Liver (tissue), 9 donors: ENCODE measurements around the gene PLVAP. TPM values are rescaled to one million over a fixed set of nuclear protein-coding genes. Genes with fewer than 3 reads are reported as not detected.

Source experiments
- DNase-seq: peaks from one replicate; pipeline ENCODE4 v3.0.0-alpha.2; 2017; ENCODE audit warnings: low spot score
- H3K27ac ChIP-seq, 2 donors: one replicate each; pipeline ENCODE4 v1.7.0; 2013; ENCODE audit warnings: inconsistent platforms in 2 of 2, low read length in 2 of 2, control low read depth in 1 of 2, low read depth in 1 of 2, mild to moderate bottlenecking in 1 of 2
- H3K27me3 ChIP-seq, 4 donors: one replicate each; pipeline versions ENCODE4 v1.6.1 to v1.7.0; 2013; ENCODE audit warnings: low read length in 3 of 4, inconsistent platforms in 1 of 4, mild to moderate bottlenecking in 1 of 4, moderate library complexity in 1 of 4; ENCODE audit not compliant: control insufficient read depth in 4 of 4, insufficient read depth in 4 of 4
- H3K36me3 ChIP-seq, 4 donors: one replicate each; pipeline versions ENCODE4 v1.6.1 to v1.7.0; 2013; ENCODE audit warnings: low read length in 3 of 4, mild to moderate bottlenecking in 3 of 4, low read depth in 1 of 4, moderate library complexity in 1 of 4; ENCODE audit not compliant: control insufficient read depth in 4 of 4, insufficient read depth in 3 of 4
- H3K4me1 ChIP-seq, 4 donors: one replicate each; pipeline versions ENCODE4 v1.6.1 to v1.7.0; 2013; ENCODE audit warnings: low read length in 3 of 4, mild to moderate bottlenecking in 3 of 4, moderate library complexity in 1 of 4; ENCODE audit not compliant: control insufficient read depth in 4 of 4, insufficient read depth in 4 of 4
- H3K4me3 ChIP-seq, 3 donors: one replicate each; pipeline versions ENCODE4 v1.6.1 to v1.7.0; 2013; ENCODE audit warnings: low read length in 3 of 3, control low read depth in 1 of 3, low read depth in 1 of 3, mild to moderate bottlenecking in 1 of 3
- H3K9ac ChIP-seq, 2 donors: one replicate each; pipeline ENCODE4 v1.7.0; 2013; ENCODE audit warnings: low read length in 2 of 2, mild to moderate bottlenecking in 2 of 2, moderate library complexity in 2 of 2, control low read depth in 1 of 2, low read depth in 1 of 2
- H3K9me3 ChIP-seq, 4 donors: one replicate each; pipeline versions ENCODE4 v1.6.1 to v1.7.0; 2013; ENCODE audit warnings: low read length in 3 of 4; ENCODE audit not compliant: control insufficient read depth in 4 of 4
- ATF3 ChIP-seq: IDR thresholded peaks from 2 replicates; pipeline ENCODE4 v1.6.1; 2016; ENCODE audit warnings: antibody characterized with exemption
- CTCF ChIP-seq: fragments of 150-350 bp; IDR thresholded peaks from 2 replicates; pipeline ENCODE4 v1.5.1; 2017; ENCODE audit warnings: improper control_type of control experiment, low read depth, low read length; ENCODE audit not compliant: missing input control
- EGR1 ChIP-seq, 2 donors: IDR thresholded peaks; 2 replicates each; pipeline ENCODE4 v1.6.1; 2016 to 2018; ENCODE audit warnings: antibody characterized with exemption in 2 of 2, low read depth in 2 of 2
- FOXA1 ChIP-seq: IDR thresholded peaks from 2 replicates; pipeline ENCODE4 v1.6.1; 2016; ENCODE audit warnings: antibody characterized with exemption
- FOXA2 ChIP-seq: IDR thresholded peaks from 2 replicates; pipeline ENCODE4 v1.6.1; 2016; ENCODE audit warnings: antibody characterized with exemption
- GABPA ChIP-seq, 2 donors: IDR thresholded peaks in 1 of 2; conservative IDR thresholded peaks in 1 of 2; 2 replicates each; pipeline ENCODE4 v1.6.1; 2016; ENCODE audit warnings: antibody characterized with exemption in 2 of 2, mild to moderate bottlenecking in 1 of 2, moderate library complexity in 1 of 2
- HNF4A ChIP-seq, 2 donors: conservative IDR thresholded peaks; 2 replicates each; pipeline ENCODE4 v1.6.1; 2016; ENCODE audit warnings: antibody characterized with exemption in 2 of 2, mild to moderate bottlenecking in 2 of 2
- HNF4G ChIP-seq: IDR thresholded peaks from 2 replicates; pipeline ENCODE4 v1.6.1; 2016; ENCODE audit warnings: antibody characterized with exemption
- JUND ChIP-seq, 2 donors: IDR thresholded peaks; 2 replicates each; pipeline ENCODE4 v1.6.1; 2016; ENCODE audit warnings: antibody characterized with exemption in 2 of 2
- MAX ChIP-seq: IDR thresholded peaks from 2 replicates; pipeline ENCODE4 v1.6.1; 2016; ENCODE audit warnings: antibody characterized with exemption
- NR2F2 ChIP-seq: IDR thresholded peaks from 2 replicates; pipeline ENCODE4 v1.6.1; 2016; ENCODE audit warnings: antibody characterized with exemption
- RAD21 ChIP-seq, 2 donors: IDR thresholded peaks; 2 replicates each; pipeline ENCODE4 v1.6.1; 2016; ENCODE audit warnings: antibody characterized with exemption in 2 of 2, mild to moderate bottlenecking in 2 of 2
- REST ChIP-seq: IDR thresholded peaks from 2 replicates; pipeline ENCODE4 v1.6.1; 2016; ENCODE audit warnings: antibody characterized with exemption, mild to moderate bottlenecking
- RXRA ChIP-seq, 2 donors: IDR thresholded peaks; 2 replicates each; pipeline ENCODE4 v1.6.1; 2017 to 2018; ENCODE audit warnings: antibody characterized with exemption in 2 of 2, mild to moderate bottlenecking in 1 of 2
- SP1 ChIP-seq: IDR thresholded peaks from 2 replicates; pipeline ENCODE4 v1.6.1; 2018; ENCODE audit warnings: antibody characterized with exemption, mild to moderate bottlenecking
- TAF1 ChIP-seq: conservative IDR thresholded peaks from 2 replicates; pipeline ENCODE4 v1.6.1; 2016; ENCODE audit warnings: antibody characterized with exemption, mild to moderate bottlenecking
- YY1 ChIP-seq: IDR thresholded peaks from 2 replicates; pipeline ENCODE4 v1.6.1; 2016; ENCODE audit warnings: antibody characterized with exemption, mild to moderate bottlenecking
- ZBTB33 ChIP-seq: IDR thresholded peaks from 2 replicates; pipeline ENCODE4 v1.6.1; 2016; ENCODE audit warnings: antibody characterized with exemption
- WGBS: extraction: QIAGEN DNeasy Blood & Tissue Kit; methylation state at CpG from one replicate; pipeline ENCODE4 v1.1.7; 2013; 5-methylcytosine and 5-hydroxymethylcytosine counted together
- polyA plus RNA-seq, 2 donors: library from polyadenylated mRNA; stranded (reverse) in 1 of 2; unstranded in 1 of 2; fragments of 200-250 nt in 1 of 2; fragments of >200 nt in 1 of 2; fragmentation: Nextera tagmentation in 1 of 2; extraction: Ambion mirVana in 1 of 2; gene quantifications; one replicate each; pipeline versions ENCODE4 v1.2.1 to v1.2.3, GENCODE V29; 2013 to 2015
- total RNA-seq, 2 donors: library from RNA; depleted of rRNA; stranded (reverse); fragments of >200 nt; gene quantifications; one replicate each; pipeline ENCODE4 v1.2.3, GENCODE V29; 2014
- donor health status: healthy.
- donor health status: healthy.
- donor health status: healthy.
- donor health status: healthy.
- donor health status: healthy.

PLVAP gene
- total and polyA plus RNA-seq, 4 donors: 4.2 to 11.8 (median 8.6) TPM

- peak; percentile 93 for DNase-seq
- TF ChIP-seq MAX: no peak
- no peak for TF ChIP-seq TAF1
- no peak for TF ChIP-seq HNF4G
- peak; percentile 47 for TF ChIP-seq REST
- peak; percentile 94 for TF ChIP-seq YY1
- TF ChIP-seq FOXA1: peak; percentile 48
- TF ChIP-seq SP1: peak; percentile 85
- peak; percentile 42 to 75 for TF ChIP-seq JUND (IDR thresholded peaks at IDR 0.05)
- no peak for TF ChIP-seq CTCF
- peak in 1 of 2 donors; percentile 18 for TF ChIP-seq EGR1 (IDR thresholded peaks at IDR 0.05; ENCODE audit: low read depth in 2 of 2)
- TF ChIP-seq GABPA (IDR thresholded peaks at IDR 0.05 in 1 of 2, conservative IDR thresholded peaks at IDR 0.05 in 1 of 2): peak; percentile 77 to 89
- peak; percentile 38 to 54 for TF ChIP-seq RXRA (IDR thresholded peaks at IDR 0.05)
- no peak for TF ChIP-seq ZBTB33
- TF ChIP-seq ATF3: no peak
- no peak for TF ChIP-seq FOXA2
- TF ChIP-seq HNF4A (conservative IDR thresholded peaks at IDR 0.05): peak; percentile 23 to 45
- TF ChIP-seq RAD21 (IDR thresholded peaks at IDR 0.05): peak in 1 of 2 donors; percentile 24
- peak; percentile 34 for TF ChIP-seq NR2F2
- WGBS: under 1% methylated on average over 41 of the region's 41 CpGs
- H3K36me3 ChIP-seq: no peaks in the 10 kb centered on the region
- peak within 1 kb of the TSS; percentile 84 to 91 for H3K27ac ChIP-seq
- peaks cover 12 to 42% (median 29%) of the 10 kb centered on the region in 4 donors for H3K4me1 ChIP-seq
- H3K9me3 ChIP-seq: no peaks in the 10 kb centered on the region
- no peaks in the 10 kb centered on the region for H3K27me3 ChIP-seq
- peak within 1 kb of the TSS; percentile 59 to 98 (median 94) for H3K4me3 ChIP-seq
- peak within 1 kb of the TSS; percentile 75 to 83 for H3K9ac ChIP-seq
Observed at GRCh38 chr19:17336872-17337674, 40.1 kb downstream of the PLVAP start, which contains the start of gene GTPBP3. Gene GTPBP3, plus strand, starts transcription at chr19:17337553. Its CDS starts 59 bp downstream, at chr19:17337612.
